Right lobe of liver (tissue), 6 donors: ENCODE results near the gene LRRC32. TPM values are rescaled to one million over a fixed set of nuclear protein-coding genes. Genes with fewer than 3 reads are reported as not detected.

Source experiments
- ATAC-seq, 4 donors: fragments of 200-7000 bp; cut with Tn5 transposase; one replicate each; pipeline ENCODE4 v1.9.1; 2020; ENCODE audit warnings: mild to moderate bottlenecking in 4 of 4, moderate library complexity in 4 of 4
- DNase-seq, 3 donors: peaks; one replicate each; pipeline ENCODE4 v3.0.0-alpha.2; 2020
- H3K27ac ChIP-seq, 3 donors: fragments of 200-600 bp; one replicate each; pipeline ENCODE4 v1.8.0; 2022
- H3K27me3 ChIP-seq, 2 donors: fragments of 200-600 bp; one replicate each; pipeline ENCODE4 v1.8.0; 2022
- H3K36me3 ChIP-seq, 4 donors: fragments of 200-600 bp; sonication (generic) in 1 of 4; one replicate each; pipeline versions ENCODE4 v1.5.1 to v1.8.0; 2017 to 2022; ENCODE audit warnings: control low read depth in 1 of 4
- H3K4me1 ChIP-seq, 4 donors: fragments of 200-600 bp; sonication (generic) in 1 of 4; one replicate each; pipeline versions ENCODE4 v1.5.1 to v1.8.0; 2017 to 2022; ENCODE audit warnings: control low read depth in 1 of 4
- H3K4me3 ChIP-seq, 3 donors: fragments of 200-600 bp; one replicate each; pipeline ENCODE4 v1.8.0; 2022
- H3K9me3 ChIP-seq, 4 donors: fragments of 200-600 bp; sonication (generic) in 1 of 4; one replicate each; pipeline versions ENCODE4 v1.5.1 to v1.8.0; 2017 to 2022; ENCODE audit warnings: control low read depth in 1 of 4
- CTCF ChIP-seq, 4 donors: fragments of 200-600 bp in 3 of 4; fragments of 450-650 bp in 1 of 4; IDR thresholded peaks; one replicate each; pipeline versions ENCODE4 v1.5.1 to v1.8.0; 2016 to 2022; ENCODE audit warnings: antibody characterized with exemption in 4 of 4, mild to moderate bottlenecking in 2 of 4
- POLR2A ChIP-seq: fragments of 450-650 bp; IDR thresholded peaks from one replicate; pipeline ENCODE4 v1.6.1; 2017; ENCODE audit warnings: antibody characterized with exemption, mild to moderate bottlenecking
- WGBS: methylation state at CpG from one replicate; pipeline ENCODE4 v1.1.6; 2018; ENCODE audit warnings: low coverage, low lambda C conversion rate; ENCODE audit not compliant: insufficient coverage; ENCODE audit errors: missing lambda C conversion rate; 5-methylcytosine and 5-hydroxymethylcytosine counted together
- intact Hi-C, 2 donors: fragments of 100-400 bp; cut with DNase I; formaldehyde crosslinking; loops; one replicate each; pipeline versions ENCODE4 v1.11.2 to v1.14.1; 2022
- total RNA-seq, 6 experiments: library from RNA; depleted of rRNA in 2 of 6; stranded (reverse); fragments of >200 nt in 2 of 6; fragmentation: NEBNext Ultra II Directional in 3 of 6; extraction: Animal tissue kit (Norgen Biotek cat#: 25700) in 3 of 6; gene quantifications; one replicate each; pipeline versions ENCODE4 v1.1.0 to v1.2.4, GENCODE V29; 2016 to 2023
- donor health status: DM: no; HTN: yes; CAD: no.
- donor health status: DM: no; HTN: no; CAD: no.
- donor health status: DM: no; HTN: no; CAD: no.
- donor health status: DM: no; HTN: yes; CAD: no.
- donor health status: DM: no; HTN: yes; CAD: no.

LRRC32 gene
- total RNA-seq, 6 experiments from 2014 or later: 7.4 to 19.5 (median 14.5) TPM

DNA sequence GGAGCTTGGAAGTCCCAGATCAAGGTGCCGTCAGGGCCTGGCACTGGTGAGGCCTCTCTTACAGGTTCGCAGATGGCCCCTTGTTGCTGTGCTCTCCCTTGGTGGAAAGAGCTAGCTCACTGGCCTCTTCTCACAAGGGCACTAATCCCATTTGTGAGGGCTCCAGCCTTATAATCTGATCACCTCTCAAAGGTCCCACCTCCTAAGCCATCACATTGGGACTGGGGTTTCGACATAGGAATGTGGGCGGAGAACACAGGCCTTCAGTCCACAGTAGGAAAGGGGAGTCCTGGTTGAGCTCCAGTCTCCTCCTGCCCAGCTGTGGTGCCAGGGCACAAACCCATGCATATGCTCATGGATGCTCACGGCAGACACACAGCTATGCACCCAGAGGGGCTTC is 14.0 kb upstream of the LRRC32 start:
- no peak overlapping the region for H3K4me3 ChIP-seq
- TF ChIP-seq POLR2A (no peak), CTCF (IDR thresholded peaks at IDR 0.05) (no peak)
- ATAC-seq: no peak
- intact Hi-C loops: no loop called here
- H3K36me3 ChIP-seq: no peaks in the 10 kb centered on the region
- H3K27ac ChIP-seq: no peak overlapping the region
- 100% methylated on average over 1 of the region's 5 CpGs for WGBS
- H3K9me3 ChIP-seq: no peaks in the 10 kb centered on the region
- H3K4me1 ChIP-seq: no peaks in the 10 kb centered on the region
- DNase-seq: no peak
- H3K27me3 ChIP-seq: no peaks in the 10 kb centered on the region

GRCh38 chr11:76683161-76684095 is 12.9 kb upstream of the LRRC32 start:
- ATAC-seq: no peak
- 77% methylated on average over 5 of the region's 7 CpGs for WGBS
- Histone ChIP-seq H3K36me3 (no peaks in the 10 kb centered on the region), H3K27ac (no peak overlapping the region), H3K27me3 (no peaks in the 10 kb centered on the region), H3K9me3 (no peaks in the 10 kb centered on the region), H3K4me3 (no peak overlapping the region), H3K4me1 (no peaks in the 10 kb centered on the region)
- no peak for DNase-seq
- intact Hi-C loops: no loop called here
- TF ChIP-seq POLR2A (no peak), CTCF (IDR thresholded peaks at IDR 0.05) (no peak)

- intact Hi-C loops: no loop called here
- Histone ChIP-seq H3K27me3 (no peaks in the 10 kb centered on the region), H3K4me3 (no peak overlapping the region), H3K9me3 (no peaks in the 10 kb centered on the region), H3K4me1 (no peaks in the 10 kb centered on the region), H3K36me3 (no peaks in the 10 kb centered on the region), H3K27ac (no peak overlapping the region)
- no peak for TF ChIP-seq POLR2A
- TF ChIP-seq CTCF (IDR thresholded peaks at IDR 0.05): no peak
- ATAC-seq (no peak), DNase-seq (no peak)
- no CpG with 5 or more reads among the region's 2 CpGs for WGBS
These were observed 12.1 kb upstream of the LRRC32 start for GRCh38 chr11:76682684-76683083.

GRCh38 chr11:76682106-76682505 is 11.6 kb upstream of the LRRC32 start:
- Histone ChIP-seq H3K9me3 (no peaks in the 10 kb centered on the region), H3K4me3 (no peak overlapping the region), H3K4me1 (no peaks in the 10 kb centered on the region), H3K36me3 (no peaks in the 10 kb centered on the region), H3K27me3 (no peaks in the 10 kb centered on the region), H3K27ac (no peak overlapping the region)
- no peak for ATAC-seq
- TF ChIP-seq POLR2A: no peak
- no peak for TF ChIP-seq CTCF (IDR thresholded peaks at IDR 0.05)
- intact Hi-C loops: no loop called here
- DNase-seq: no peak
- 77% methylated on average over 2 of the region's 2 CpGs for WGBS
